ENCODE measurements around the gene PCDHGB3.
"Not testable (repeated sequence)": the region's sequence is repeated elsewhere in the genome, so short reads cannot be mapped to it uniquely, and the experiment has no call there.

PCDHGB3 gene

DNA sequence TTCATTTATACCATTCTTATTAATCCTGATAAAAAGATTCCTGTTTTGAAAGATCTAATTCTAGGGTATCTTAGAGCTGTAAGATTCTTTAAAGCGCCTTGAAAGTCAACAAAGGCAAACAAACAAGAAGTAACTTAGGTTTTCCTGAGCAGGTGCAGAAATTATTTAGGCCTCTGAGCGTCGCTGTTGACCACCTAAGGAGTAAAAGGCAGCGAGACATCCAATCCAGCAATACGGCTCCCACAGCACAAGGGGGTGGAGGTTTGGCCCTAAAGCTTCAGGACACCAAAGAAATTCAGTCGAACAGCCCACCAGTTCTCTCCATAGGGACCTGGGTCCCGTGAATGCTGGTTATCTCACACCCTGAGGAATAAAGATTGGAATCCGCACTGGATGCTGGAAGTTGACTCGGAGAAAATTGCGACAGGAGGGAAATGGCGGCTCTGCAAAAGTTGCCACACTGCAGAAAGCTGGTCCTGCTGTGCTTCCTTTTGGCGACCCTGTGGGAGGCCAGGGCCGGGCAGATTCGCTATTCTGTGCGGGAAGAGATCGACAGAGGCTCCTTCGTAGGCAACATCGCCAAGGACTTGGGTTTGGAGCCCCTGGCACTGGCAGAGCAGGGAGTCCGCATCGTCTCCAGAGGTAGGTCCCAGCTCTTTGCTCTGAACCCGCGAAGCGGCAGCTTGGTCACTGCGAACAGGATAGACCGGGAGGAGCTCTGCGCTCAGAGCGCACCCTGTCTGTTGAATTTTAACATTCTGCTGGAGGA lies 31.3 kb upstream of the PCDHGB3 start, which contains the start of gene PCDHGA2:
Gene PCDHGA2 (plus strand): TSS at position 223 of the 769 bp plus-strand sequence.
- no peak within 1 kb of the TSS for H3K4me3 ChIP-seq (ENCODE audit: low read depth, low read length)
- TF ChIP-seq, protein P1, sequence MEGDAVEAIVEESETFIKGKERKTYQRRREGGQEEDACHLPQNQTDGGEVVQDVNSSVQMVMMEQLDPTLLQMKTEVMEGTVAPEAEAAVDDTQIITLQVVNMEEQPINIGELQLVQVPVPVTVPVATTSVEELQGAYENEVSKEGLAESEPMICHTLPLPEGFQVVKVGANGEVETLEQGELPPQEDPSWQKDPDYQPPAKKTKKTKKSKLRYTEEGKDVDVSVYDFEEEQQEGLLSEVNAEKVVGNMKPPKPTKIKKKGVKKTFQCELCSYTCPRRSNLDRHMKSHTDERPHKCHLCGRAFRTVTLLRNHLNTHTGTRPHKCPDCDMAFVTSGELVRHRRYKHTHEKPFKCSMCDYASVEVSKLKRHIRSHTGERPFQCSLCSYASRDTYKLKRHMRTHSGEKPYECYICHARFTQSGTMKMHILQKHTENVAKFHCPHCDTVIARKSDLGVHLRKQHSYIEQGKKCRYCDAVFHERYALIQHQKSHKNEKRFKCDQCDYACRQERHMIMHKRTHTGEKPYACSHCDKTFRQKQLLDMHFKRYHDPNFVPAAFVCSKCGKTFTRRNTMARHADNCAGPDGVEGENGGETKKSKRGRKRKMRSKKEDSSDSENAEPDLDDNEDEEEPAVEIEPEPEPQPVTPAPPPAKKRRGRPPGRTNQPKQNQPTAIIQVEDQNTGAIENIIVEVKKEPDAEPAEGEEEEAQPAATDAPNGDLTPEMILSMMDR (IDR thresholded peaks at IDR 0.05; ENCODE audit: borderline replicate concordance, insufficient read depth, low read depth, low read length), result peak; percentile 26; the same call in 1 of the 2 replicates

DNA sequence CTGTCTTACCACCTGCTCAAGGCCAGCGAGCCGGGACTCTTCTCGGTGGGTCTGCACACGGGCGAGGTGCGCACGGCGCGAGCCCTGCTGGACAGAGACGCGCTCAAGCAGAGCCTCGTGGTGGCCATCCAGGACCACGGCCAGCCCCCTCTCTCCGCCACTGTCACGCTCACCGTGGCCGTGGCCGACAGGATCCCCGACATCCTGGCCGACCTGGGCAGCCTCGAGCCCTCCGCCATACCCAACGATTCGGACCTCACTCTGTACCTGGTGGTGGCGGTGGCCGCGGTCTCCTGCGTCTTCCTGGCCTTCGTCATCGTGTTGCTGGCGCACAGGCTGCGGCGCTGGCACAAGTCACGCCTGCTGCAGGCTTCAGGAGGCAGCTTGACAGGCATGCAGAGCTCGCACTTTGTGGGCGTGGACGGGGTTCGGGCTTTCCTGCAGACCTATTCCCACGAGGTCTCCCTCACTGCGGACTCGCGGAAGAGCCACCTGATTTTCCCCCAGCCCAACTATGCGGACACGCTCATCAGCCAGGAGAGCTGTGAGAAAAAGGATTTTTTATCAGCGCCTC lies 29.2 kb upstream of the PCDHGB3 start:
- H3K4me3 ChIP-seq (ENCODE audit: low read depth, low read length), result not testable (repeated sequence)

GRCh38 chr5:141342773-141343172 lies 27.3 kb upstream of the PCDHGB3 start:
- no peak overlapping the region for H3K4me3 ChIP-seq (ENCODE audit: low read depth, low read length)
- TF ChIP-seq, protein P1 (IDR thresholded peaks at IDR 0.05; ENCODE audit: borderline replicate concordance, insufficient read depth, low read depth, low read length), result no peak

DNA sequence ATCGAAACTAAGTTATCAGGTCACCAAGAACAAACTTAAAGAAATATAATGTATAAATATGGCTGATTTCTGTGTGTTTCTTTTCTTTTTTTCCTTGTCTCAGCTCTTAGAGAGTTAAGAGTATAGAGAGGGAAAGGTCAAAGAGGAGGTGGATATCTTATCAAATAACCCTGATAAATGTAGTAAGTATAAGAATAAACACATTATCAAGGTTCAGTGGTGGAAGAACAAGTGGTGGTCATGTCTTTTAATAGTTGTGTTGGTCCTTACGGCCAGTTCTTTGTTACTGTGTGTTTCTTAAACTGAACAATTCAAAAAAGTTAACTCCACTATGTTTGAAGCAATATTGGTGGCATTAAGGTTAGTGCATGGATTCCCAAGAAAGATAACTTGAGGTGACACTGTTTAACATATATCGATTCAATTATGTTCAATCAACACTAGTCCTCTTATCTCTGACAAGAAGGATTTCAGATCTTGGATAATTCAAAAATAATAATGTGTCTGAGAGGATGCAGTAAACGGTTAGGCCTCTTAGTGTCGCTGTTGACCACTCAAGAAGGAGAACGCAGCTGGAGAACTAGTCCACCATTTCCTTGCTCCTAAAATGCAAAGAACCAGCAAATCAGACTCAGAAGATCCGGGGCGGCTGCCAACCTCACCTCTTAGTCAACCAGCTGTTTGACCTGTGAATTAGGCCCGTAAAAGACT lies 26.6 kb upstream of the PCDHGB3 start, which contains the start of gene PCDHGA3:
Gene PCDHGA3 (plus strand): TSS at position 588 of the 711 bp plus-strand sequence. CDS start 205 bp downstream, outside the sequence.
- TF ChIP-seq, protein P1 (IDR thresholded peaks at IDR 0.05; ENCODE audit: borderline replicate concordance, insufficient read depth, low read depth, low read length), result peak; percentile 29; the same call in 1 of the 2 replicates
- no peak within 1 kb of the TSS for H3K4me3 ChIP-seq (ENCODE audit: low read depth, low read length)

GRCh38 chr5:141343953-141344463 lies 26.0 kb upstream of the PCDHGB3 start:
- TF ChIP-seq, protein P1 (IDR thresholded peaks at IDR 0.05; ENCODE audit: borderline replicate concordance, insufficient read depth, low read depth, low read length), result no peak
- no peak overlapping the region for H3K4me3 ChIP-seq (ENCODE audit: low read depth, low read length)

- no peak overlapping the region for H3K4me3 ChIP-seq (ENCODE audit: low read depth, low read length)
- TF ChIP-seq, protein P1 (IDR thresholded peaks at IDR 0.05; ENCODE audit: borderline replicate concordance, insufficient read depth, low read depth, low read length), result no peak
Measured at GRCh38 chr5:141345327-141345726, 24.7 kb upstream of the PCDHGB3 start.

- H3K4me3 ChIP-seq (ENCODE audit: low read depth, low read length), result not testable (repeated sequence)
Measured at GRCh38 chr5:141346017-141346416, 24.0 kb upstream of the PCDHGB3 start.

All from GM12875 (cell line).